Measurements from ENCODE around the gene MYLIP.

Gene MYLIP

GRCh38 chr6:16158943-16159557, 30.2 kb downstream of the MYLIP start:
- no peak for FAIRE-seq
- no peak for TF ChIP-seq CTCF (IDR thresholded peaks at IDR 0.05; ENCODE audit: insufficient read depth, missing control alignments)
- DNase-seq (ENCODE audit: insufficient read length, low spot score), result no peak

DNA sequence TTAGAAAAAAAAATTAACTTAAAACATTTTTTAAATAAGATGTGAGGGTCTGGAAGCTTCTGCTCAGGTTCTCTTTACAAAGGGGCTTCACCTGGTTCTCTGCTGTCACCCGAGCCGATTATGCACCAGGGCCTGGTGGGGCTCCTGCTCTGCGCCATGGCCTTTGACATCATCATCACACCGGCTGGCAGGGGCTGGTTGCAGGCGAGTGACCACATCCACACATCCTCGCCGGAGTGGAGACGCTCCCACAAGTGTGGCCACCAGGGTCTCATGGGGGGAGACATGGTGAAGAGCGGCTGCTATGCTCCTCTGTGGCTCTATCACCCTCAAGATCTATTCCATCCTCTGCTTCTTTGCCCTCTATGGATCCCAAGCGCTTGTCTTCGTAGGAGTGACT, 31.9 kb downstream of the MYLIP start:
- no peak for FAIRE-seq
- no peak for DNase-seq (ENCODE audit: insufficient read length, low spot score)
- no peak for TF ChIP-seq CTCF (IDR thresholded peaks at IDR 0.05; ENCODE audit: insufficient read depth, missing control alignments)

- FAIRE-seq (no peak), DNase-seq (ENCODE audit: insufficient read length, low spot score) (no peak)
- TF ChIP-seq CTCF (IDR thresholded peaks at IDR 0.05; ENCODE audit: insufficient read depth, missing control alignments), result no peak
Measured at GRCh38 chr6:16162003-16162402, 33.1 kb downstream of the MYLIP start.

DNA sequence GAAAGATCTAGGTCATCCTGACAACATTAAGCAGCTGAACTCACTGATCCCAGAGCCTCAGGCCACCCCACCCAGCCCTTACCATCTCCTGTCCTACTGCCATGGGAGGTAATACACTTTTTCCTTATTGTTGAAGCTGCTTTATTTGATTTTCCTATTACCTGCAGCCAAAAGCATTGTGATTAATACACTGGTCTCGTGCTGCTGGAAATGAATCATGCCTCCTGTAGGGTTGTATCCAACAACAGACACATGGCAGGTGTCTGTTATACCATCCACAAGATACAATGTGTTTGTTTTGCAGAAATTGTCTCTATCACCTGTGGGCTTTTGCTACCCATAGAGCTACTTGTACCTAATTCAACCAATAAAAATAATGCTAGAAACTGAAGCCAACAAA, 34.2 kb downstream of the MYLIP start:
- no peak for DNase-seq (ENCODE audit: insufficient read length, low spot score)
- no peak for FAIRE-seq
- no peak for TF ChIP-seq CTCF (IDR thresholded peaks at IDR 0.05; ENCODE audit: insufficient read depth, missing control alignments)

GRCh38 chr6:16163535-16164300, 34.8 kb downstream of the MYLIP start:
- DNase-seq (ENCODE audit: insufficient read length, low spot score) (no peak), FAIRE-seq (no peak)
- TF ChIP-seq CTCF (IDR thresholded peaks at IDR 0.05; ENCODE audit: insufficient read depth, missing control alignments), result no peak

DNA sequence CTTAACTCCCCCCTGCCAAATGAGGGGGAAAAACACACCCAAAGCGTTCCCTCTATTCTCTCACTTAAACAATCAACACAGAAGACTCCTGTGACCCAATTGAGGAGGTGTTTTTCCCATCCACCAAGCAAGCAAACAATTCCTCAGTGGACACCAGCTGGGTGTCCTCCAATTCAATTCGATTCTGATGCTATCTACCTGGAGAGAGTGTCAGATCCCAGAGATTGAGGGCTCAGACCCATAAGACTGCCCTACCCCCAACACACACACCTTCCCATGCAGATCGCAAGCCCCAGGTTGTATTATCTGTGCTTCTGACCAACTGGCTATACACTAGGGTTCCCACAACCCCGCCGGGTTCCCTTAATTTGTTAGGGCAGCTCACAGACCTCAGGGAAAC, 36.8 kb downstream of the MYLIP start:
- DNase-seq (ENCODE audit: insufficient read length, low spot score) (no peak), FAIRE-seq (no peak)
- TF ChIP-seq CTCF (IDR thresholded peaks at IDR 0.05; ENCODE audit: insufficient read depth, missing control alignments), result no peak

Data from D721Med (cell line).